Colonic mucosa (tissue), 4 donors: Measurements from ENCODE around the gene ASTN2. TPM values are rescaled to one million over a fixed set of nuclear protein-coding genes. Genes with fewer than 3 reads are reported as not detected.

Experiments used
- DNase-seq: peaks from one replicate; pipeline ENCODE4 v3.0.0-alpha.2; 2020
- H3K27ac ChIP-seq: fragments of 200-600 bp; one replicate; pipeline ENCODE4 v1.8.0; 2021
- H3K27me3 ChIP-seq: fragments of 200-600 bp; one replicate; pipeline ENCODE4 v1.8.0; 2021
- H3K36me3 ChIP-seq: fragments of 200-600 bp; one replicate; pipeline ENCODE4 v1.8.0; 2021
- H3K4me1 ChIP-seq: fragments of 200-600 bp; one replicate; pipeline ENCODE4 v1.8.0; 2021; ENCODE audit warnings: mild to moderate bottlenecking
- H3K4me3 ChIP-seq: fragments of 200-600 bp; one replicate; pipeline ENCODE4 v1.8.0; 2021
- H3K9ac ChIP-seq, 2 donors: one replicate each; pipeline ENCODE4 v1.7.0; 2013; ENCODE audit warnings: control low read depth in 2 of 2, low read depth in 2 of 2, low read length in 2 of 2
- H3K9me3 ChIP-seq: fragments of 200-600 bp; one replicate; pipeline ENCODE4 v1.8.0; 2021
- intact Hi-C: fragments of 100-400 bp; cut with DNase I; formaldehyde crosslinking; loops from one replicate; pipeline ENCODE4 v1.14.1; 2022
- total RNA-seq, 2 donors: library from RNA; stranded (reverse); fragmentation: NEBNext Ultra II Directional in 1 of 2; extraction: Animal tissue kit (Norgen Biotek cat#: 25700) in 1 of 2; gene quantifications; one replicate each; pipeline ENCODE4 v1.2.1, GENCODE V29; 2021
- TF ChIP-seq, protein P1 (sequence below): fragments of 200-600 bp; IDR thresholded peaks from one replicate; pipeline ENCODE4 v1.8.0; 2022; ENCODE audit warnings: antibody characterized with exemption, mild to moderate bottlenecking
- donor health status: healthy.
- donor health status: DM: no; HTN: no; CAD: no.
- donor health status: DM: no; HTN: no; CAD: no.

The ASTN2 gene
- total RNA-seq, 2 donors from 2014 or later: 2.5 to 6.1 TPM

DNA sequence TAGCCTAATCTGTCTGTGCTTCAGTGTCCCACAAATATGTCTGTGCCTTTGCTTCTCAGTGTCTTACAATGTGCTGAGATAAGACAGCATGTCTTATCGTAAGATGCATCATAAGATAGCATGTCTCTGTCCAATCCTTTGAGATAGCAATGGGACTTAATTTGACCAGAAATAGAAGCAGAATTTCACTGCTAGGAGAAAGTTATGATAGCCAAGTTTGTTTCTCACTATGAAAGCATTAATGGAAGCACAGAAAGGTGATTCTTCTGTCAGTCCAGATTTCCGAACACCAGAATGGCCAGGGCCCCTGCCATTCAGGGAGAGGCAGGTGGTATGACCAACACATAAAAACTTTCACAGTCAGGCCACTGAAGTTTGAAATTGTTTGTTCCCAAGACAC, 616.3 kb downstream of the ASTN2 start:
- H3K9me3 ChIP-seq: no peaks in the 10 kb centered on the region
- intact Hi-C loops: no loop called here
- H3K27me3 ChIP-seq: no peaks in the 10 kb centered on the region
- H3K4me3 ChIP-seq: no peak overlapping the region
- TF ChIP-seq, protein P1, sequence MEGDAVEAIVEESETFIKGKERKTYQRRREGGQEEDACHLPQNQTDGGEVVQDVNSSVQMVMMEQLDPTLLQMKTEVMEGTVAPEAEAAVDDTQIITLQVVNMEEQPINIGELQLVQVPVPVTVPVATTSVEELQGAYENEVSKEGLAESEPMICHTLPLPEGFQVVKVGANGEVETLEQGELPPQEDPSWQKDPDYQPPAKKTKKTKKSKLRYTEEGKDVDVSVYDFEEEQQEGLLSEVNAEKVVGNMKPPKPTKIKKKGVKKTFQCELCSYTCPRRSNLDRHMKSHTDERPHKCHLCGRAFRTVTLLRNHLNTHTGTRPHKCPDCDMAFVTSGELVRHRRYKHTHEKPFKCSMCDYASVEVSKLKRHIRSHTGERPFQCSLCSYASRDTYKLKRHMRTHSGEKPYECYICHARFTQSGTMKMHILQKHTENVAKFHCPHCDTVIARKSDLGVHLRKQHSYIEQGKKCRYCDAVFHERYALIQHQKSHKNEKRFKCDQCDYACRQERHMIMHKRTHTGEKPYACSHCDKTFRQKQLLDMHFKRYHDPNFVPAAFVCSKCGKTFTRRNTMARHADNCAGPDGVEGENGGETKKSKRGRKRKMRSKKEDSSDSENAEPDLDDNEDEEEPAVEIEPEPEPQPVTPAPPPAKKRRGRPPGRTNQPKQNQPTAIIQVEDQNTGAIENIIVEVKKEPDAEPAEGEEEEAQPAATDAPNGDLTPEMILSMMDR: no peak
- DNase-seq: no peak
- H3K4me1 ChIP-seq: no peaks in the 10 kb centered on the region
- no peaks in the 10 kb centered on the region for H3K36me3 ChIP-seq
- no peak overlapping the region for H3K27ac ChIP-seq
- H3K9ac ChIP-seq: no peak overlapping the region

DNA sequence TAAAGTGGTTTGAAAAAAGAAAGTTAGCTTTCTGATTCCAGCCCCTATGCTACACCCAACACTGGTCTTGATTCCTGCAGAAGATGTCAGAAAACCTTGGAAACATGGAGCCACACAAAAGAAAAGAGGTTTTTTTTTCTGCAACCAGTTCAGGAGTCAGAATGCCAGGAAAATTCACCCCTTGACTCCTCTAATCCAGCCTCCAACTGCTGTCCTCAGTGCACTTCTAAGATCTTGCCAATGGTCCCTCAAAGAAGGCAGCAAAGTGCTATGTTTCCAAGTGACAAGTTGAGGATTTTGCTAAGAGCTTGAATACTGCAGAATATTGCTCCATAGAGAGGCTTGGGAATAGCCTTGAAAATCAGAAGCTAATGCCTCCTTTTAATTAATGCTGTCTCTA, 617.6 kb downstream of the ASTN2 start:
- Histone ChIP-seq H3K27me3 (no peaks in the 10 kb centered on the region), H3K9me3 (no peaks in the 10 kb centered on the region), H3K9ac (no peak overlapping the region), H3K27ac (no peak overlapping the region), H3K4me3 (no peak overlapping the region), H3K36me3 (no peaks in the 10 kb centered on the region), H3K4me1 (no peaks in the 10 kb centered on the region)
- intact Hi-C loops: no loop called here
- DNase-seq: no peak
- TF ChIP-seq, protein P1: no peak

DNA sequence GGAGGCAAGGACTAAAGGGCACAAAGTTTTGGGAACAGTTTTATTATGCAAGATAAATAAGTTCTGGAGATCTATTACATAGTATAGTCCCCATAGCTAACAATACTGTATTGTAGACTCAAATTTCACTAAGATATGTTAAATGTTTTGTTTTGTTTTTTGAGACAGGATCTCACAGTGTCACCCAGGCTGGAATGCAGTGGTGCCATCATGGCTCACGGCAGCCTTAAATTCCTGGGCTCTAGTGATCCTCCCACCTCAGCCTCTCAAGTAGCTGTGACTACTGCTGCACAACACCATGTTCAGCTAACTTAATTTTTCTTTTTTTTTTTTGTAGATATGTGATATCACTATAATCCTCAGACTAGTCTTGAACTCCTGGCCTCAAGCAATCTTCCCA, 618.2 kb downstream of the ASTN2 start:
- DNase-seq: no peak
- no peaks in the 10 kb centered on the region for H3K27me3 ChIP-seq
- H3K9me3 ChIP-seq: no peaks in the 10 kb centered on the region
- TF ChIP-seq, protein P1: no peak
- no peaks in the 10 kb centered on the region for H3K4me1 ChIP-seq
- intact Hi-C loops: no loop called here
- no peaks in the 10 kb centered on the region for H3K36me3 ChIP-seq
- H3K4me3 ChIP-seq: no peak overlapping the region
- H3K9ac ChIP-seq: no peak overlapping the region
- no peak overlapping the region for H3K27ac ChIP-seq

DNA sequence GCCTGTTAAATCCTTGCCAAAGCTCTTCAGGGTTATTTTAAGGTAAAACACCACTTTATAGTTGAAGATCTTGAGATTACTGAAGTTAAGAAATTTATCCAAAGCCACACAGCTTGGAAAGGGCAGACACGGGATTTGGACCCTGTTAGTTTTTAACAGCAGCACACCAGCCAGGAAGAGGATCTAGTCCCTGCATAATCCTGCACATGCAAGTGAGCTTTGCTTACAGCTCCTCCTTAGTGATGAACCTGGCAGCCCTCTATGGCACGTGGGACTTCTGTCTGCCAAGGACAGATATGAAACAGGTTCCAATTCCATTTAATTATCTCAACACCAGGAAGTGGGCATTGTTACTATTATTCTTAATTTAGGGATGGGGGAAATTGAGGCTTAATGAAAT, 619.0 kb downstream of the ASTN2 start:
- Histone ChIP-seq H3K4me1 (no peaks in the 10 kb centered on the region), H3K9ac (no peak overlapping the region), H3K4me3 (no peak overlapping the region), H3K36me3 (no peaks in the 10 kb centered on the region), H3K9me3 (no peaks in the 10 kb centered on the region), H3K27ac (no peak overlapping the region), H3K27me3 (no peaks in the 10 kb centered on the region)
- DNase-seq: no peak
- TF ChIP-seq, protein P1: no peak
- intact Hi-C loops: no loop called here

DNA sequence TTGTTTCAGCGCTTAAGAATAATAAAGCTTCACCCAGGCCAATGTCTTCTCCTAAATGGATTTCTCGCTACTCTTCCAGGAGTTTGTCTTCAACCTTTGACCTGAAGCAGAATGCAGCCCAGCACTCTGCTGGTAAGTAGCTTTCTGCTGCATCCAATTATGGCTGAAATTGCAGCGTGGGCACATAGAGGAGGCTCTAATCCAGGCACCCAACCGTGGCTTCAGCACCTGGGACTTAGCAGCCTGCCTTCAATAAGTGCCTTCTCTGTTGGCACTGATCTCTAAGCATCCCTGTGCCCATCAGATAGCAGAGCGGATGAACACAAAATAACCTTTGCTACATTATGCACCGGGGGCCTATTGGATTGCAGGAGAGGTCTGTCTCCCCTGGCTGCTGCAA, 622.6 kb downstream of the ASTN2 start:
- TF ChIP-seq, protein P1: no peak
- H3K27me3 ChIP-seq: no peaks in the 10 kb centered on the region
- DNase-seq: no peak
- H3K9ac ChIP-seq: no peak overlapping the region
- H3K27ac ChIP-seq: no peak overlapping the region
- no peaks in the 10 kb centered on the region for H3K36me3 ChIP-seq
- no peaks in the 10 kb centered on the region for H3K9me3 ChIP-seq
- intact Hi-C loops: no loop called here
- H3K4me3 ChIP-seq: no peak overlapping the region
- H3K4me1 ChIP-seq: no peaks in the 10 kb centered on the region

DNA sequence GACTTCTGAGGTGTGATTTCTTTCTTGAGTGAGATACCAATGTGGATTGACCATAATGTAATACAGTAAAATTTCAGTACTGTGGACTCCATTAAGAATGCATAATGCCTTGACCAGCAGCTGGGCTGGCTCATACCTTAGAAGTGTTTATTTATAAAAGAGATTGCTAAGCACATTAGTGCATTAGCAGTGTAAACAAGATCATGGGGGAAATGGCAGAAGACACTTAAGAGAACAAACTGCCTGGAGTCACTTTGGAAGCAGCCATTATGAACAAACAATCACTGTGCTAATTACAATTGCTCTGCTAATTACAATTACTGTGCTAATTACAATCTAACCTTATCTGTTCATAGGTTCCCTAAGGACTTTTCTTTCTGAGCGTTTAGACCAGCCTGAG, 623.5 kb downstream of the ASTN2 start:
- TF ChIP-seq, protein P1: no peak
- no peaks in the 10 kb centered on the region for H3K9me3 ChIP-seq
- no peaks in the 10 kb centered on the region for H3K36me3 ChIP-seq
- H3K4me3 ChIP-seq: no peak overlapping the region
- no peak overlapping the region for H3K27ac ChIP-seq
- DNase-seq: no peak
- H3K27me3 ChIP-seq: no peaks in the 10 kb centered on the region
- H3K4me1 ChIP-seq: no peaks in the 10 kb centered on the region
- no peak overlapping the region for H3K9ac ChIP-seq
- intact Hi-C loops: no loop called here
